Vagina (tissue), 2 donors: Measurements from ENCODE around the gene CCZ1B.
"Not testable (repeated sequence)": the region's sequence is repeated elsewhere in the genome, so short reads cannot be mapped to it uniquely, and the experiment has no call there.

ENCODE experiments used
- POLR2A ChIP-seq, 2 donors: fragments of 450-650 bp; IDR thresholded peaks; one replicate each; pipeline ENCODE4 v1.6.1; 2017; ENCODE audit warnings: antibody characterized with exemption in 2 of 2, mild to moderate bottlenecking in 2 of 2, moderate library complexity in 2 of 2
- TF ChIP-seq, protein P1 (sequence below), 3 experiments: fragments of 450-650 bp in 2 of 3; fragments of 200-600 bp in 1 of 3; sonication (generic) in 1 of 3; IDR thresholded peaks; one replicate each; pipeline ENCODE4 v1.5.1; 2017 to 2019; ENCODE audit warnings: antibody characterized with exemption in 3 of 3, mild to moderate bottlenecking in 2 of 3, moderate library complexity in 2 of 3

- TF ChIP-seq, protein P1, sequence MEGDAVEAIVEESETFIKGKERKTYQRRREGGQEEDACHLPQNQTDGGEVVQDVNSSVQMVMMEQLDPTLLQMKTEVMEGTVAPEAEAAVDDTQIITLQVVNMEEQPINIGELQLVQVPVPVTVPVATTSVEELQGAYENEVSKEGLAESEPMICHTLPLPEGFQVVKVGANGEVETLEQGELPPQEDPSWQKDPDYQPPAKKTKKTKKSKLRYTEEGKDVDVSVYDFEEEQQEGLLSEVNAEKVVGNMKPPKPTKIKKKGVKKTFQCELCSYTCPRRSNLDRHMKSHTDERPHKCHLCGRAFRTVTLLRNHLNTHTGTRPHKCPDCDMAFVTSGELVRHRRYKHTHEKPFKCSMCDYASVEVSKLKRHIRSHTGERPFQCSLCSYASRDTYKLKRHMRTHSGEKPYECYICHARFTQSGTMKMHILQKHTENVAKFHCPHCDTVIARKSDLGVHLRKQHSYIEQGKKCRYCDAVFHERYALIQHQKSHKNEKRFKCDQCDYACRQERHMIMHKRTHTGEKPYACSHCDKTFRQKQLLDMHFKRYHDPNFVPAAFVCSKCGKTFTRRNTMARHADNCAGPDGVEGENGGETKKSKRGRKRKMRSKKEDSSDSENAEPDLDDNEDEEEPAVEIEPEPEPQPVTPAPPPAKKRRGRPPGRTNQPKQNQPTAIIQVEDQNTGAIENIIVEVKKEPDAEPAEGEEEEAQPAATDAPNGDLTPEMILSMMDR (IDR thresholded peaks at IDR 0.05) = not testable (repeated sequence)
- TF ChIP-seq POLR2A (IDR thresholded peaks at IDR 0.05) = not testable (repeated sequence)
These were observed 11.0 kb upstream of the CCZ1B start for GRCh38 chr7:6837081-6837480.
